ENCODE results near the gene CPN2.

The CPN2 gene

DNA sequence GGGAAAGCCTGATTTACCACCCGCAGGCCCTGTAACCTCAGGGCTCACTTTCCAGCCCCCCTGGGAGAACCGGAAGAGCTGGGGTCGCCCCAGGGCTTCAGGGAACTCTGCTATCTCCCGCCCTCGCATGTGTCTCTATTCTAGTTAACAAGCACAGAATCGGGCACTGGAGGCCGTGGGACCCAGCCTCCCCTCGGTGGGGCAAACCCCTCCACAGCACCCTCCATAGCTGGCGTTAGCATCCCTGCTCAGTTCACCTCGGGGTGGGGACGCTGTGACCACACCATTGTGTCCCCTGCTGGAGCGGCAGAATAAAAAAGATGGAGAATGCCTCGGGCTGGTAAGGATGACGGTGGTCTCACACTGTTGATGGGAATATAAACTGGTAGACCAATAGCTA lies 21.9 kb upstream of the CPN2 start:
- H3K4me3 ChIP-seq (ENCODE audit: low read length) = no peak overlapping the region
- no peak for TF ChIP-seq ZNF274 (IDR thresholded peaks at IDR 0.05; ENCODE audit: low read depth, low read length)

DNA sequence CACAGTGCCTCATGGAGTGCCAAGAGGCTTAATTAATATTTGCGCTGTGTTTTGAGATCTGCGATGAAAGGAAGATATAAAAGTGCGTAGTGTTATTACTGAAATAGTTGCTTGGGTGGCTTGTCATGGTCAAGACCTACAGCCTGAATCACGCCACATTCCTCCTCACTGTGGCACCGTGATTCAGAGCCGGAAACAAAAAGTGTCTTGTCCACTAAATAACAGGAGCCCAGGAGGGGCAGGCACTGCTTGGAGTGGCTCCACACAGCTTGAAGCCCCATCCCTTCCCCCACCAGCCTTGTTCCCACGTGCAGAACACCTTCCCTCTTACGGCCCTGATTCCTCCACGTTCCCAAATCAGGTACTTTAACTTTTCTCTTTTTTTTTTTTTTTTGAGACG lies 19.6 kb upstream of the CPN2 start:
- TF ChIP-seq ZNF274 (IDR thresholded peaks at IDR 0.05; ENCODE audit: low read depth, low read length) = no peak
- no peak overlapping the region for H3K4me3 ChIP-seq (ENCODE audit: low read length)

DNA sequence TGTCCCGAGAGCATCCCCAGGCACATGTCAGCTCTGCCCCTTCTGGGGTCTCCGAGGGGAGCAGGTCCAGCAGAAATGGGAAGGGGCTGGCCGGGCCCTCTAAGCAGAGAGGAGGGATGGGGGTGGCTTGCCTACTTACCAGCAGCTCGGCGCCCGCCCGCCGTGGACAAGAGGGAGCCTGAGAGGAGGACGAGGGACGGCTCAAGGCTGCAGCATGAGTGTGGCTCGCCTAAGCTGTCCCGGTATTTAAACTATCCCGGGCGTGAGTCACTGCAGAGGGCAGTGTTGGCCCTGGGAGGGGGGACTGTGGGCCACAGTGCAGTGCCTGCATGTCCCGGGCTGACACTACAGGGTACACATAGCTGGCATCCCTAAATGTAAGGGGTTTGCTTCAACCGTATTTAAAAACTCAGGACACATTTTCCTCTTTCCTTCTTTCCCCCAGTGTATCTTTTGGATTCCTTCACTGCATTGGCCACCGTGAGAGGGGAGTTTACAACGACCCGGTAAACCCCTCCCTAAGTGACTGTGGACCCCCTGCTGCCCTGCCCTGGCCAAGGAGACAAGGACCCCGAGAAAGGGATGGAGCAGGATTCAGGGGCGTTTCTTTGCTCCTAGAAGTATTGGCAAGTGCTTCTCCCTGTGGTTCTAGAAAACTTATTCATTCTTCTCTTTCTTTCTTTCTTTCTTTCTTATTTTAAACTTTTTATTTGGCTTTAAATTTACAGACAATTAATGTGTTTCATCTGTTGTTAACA lies 18.6 kb upstream of the CPN2 start, which contains the start of gene LRRC15:
TSS of gene LRRC15 (minus strand) at position 222 of the 758 bp plus-strand sequence. CDS start 8,700 bp downstream, outside the sequence.
- H3K4me3 ChIP-seq (ENCODE audit: low read length) = no peak within 1 kb of the TSS
- no peak for TF ChIP-seq ZNF274 (IDR thresholded peaks at IDR 0.05; ENCODE audit: low read depth, low read length)

DNA sequence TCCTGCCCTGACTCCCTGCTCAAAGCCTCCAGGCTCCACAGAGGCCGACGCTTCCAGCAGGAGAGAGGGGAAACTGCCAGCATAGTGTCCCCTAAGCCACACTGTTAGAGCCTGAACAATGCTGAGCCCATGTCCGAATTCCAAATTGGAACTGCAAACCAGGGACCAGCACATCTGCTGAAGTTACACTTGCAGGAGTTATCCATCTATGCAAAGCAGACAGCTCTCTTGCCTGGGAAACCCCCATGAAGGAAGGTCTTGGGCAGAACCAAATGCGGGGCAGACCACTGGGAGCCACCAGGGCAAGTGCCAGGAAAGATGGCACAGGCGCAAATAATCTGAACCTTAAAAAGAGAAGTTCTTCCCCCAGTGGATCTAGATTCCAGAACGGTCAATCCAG lies 17.8 kb upstream of the CPN2 start:
- H3K4me3 ChIP-seq (ENCODE audit: low read length) = no peak overlapping the region
- no peak for TF ChIP-seq ZNF274 (IDR thresholded peaks at IDR 0.05; ENCODE audit: low read depth, low read length)

DNA sequence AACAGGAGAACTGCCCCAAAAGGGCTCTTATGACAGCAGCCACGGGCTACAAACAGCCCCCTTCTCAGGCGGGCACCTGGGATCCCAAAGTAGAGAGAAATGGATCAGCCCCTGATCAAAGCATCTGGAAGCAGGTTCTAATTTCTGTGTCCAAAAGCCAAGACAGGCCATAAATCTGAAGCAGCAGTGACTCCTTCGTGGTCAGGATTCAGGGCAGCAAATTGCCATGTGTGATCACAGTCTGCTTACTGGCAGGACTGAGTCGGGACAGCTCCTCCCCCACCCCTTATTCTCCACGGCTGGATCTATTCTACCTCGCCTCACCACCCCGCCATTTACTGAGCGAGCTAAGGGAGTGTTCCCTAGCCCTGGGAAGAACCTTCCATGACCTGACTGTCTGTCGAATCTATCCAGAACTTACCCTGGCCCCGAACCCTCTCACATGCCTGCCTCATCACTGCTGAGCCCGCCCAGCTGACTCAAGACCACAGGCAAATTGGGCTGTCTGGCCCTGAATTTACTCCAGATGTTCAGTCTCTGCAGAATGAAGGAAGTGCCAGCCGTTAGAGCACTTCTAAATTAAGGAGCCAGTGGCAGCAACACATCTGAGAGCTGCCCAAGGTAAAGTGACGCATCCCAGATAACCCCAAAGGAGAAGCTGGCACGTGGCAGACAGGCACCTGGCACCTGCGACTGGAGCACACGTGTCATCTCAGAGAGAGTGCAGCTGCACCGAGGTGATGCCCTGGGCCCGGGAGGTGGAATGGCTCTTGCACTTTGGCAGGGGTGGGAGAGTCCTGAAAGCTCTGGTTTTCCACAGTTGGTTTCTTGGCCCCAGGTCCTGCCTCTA lies 17.1 kb upstream of the CPN2 start:
- H3K4me3 ChIP-seq (ENCODE audit: low read length) = no peak overlapping the region
- TF ChIP-seq ZNF274 (IDR thresholded peaks at IDR 0.05; ENCODE audit: low read depth, low read length) = no peak

DNA sequence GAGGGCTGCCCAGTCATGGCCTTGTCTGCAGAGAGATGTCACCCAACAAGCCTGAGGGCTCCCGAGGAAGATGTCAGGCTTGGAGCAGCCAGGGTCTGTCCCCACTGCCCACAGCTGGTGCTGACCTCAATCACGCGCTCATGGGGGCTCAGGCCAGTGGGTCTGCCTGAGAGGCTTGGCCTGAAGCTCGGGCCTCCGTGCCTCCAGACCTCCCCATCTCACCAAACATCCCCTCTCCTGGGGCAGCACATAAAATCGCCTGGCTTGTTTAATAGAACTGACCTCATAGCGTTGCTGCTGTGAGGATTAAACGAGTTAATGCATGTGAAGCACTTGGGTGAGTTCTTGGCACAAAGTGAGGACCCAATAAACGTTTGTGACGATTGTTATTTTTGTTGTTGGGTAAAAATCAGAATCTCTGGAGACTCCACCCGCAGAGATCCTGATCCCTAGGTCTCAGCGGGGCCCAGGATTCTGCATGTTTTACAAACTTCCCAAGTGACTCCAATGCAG lies 14.9 kb upstream of the CPN2 start:
- H3K4me3 ChIP-seq (ENCODE audit: low read length) = no peak overlapping the region
- TF ChIP-seq ZNF274 (IDR thresholded peaks at IDR 0.05; ENCODE audit: low read depth, low read length) = no peak

DNA sequence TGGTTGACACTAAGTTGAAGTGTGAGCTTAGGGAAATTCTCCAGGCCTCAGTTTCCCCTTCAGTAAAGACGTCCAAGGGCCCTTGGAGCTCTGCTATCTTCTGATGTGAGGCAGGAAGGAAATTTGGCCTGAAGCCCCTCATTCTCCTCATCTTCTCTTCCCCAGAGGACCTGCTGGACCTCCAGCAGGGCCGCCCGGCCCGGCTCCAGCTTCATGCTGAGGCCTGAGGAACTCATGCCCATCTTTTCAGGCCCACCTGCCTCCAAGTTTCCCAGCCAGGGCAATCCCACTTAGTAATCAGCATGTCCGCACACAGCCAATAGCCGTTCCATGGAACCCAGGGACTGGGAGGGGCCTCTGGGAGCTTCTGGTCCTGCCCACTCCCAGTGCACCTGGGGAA lies 14.4 kb upstream of the CPN2 start:
- H3K4me3 ChIP-seq (ENCODE audit: low read length) = no peak overlapping the region
- TF ChIP-seq ZNF274 (IDR thresholded peaks at IDR 0.05; ENCODE audit: low read depth, low read length) = no peak

DNA sequence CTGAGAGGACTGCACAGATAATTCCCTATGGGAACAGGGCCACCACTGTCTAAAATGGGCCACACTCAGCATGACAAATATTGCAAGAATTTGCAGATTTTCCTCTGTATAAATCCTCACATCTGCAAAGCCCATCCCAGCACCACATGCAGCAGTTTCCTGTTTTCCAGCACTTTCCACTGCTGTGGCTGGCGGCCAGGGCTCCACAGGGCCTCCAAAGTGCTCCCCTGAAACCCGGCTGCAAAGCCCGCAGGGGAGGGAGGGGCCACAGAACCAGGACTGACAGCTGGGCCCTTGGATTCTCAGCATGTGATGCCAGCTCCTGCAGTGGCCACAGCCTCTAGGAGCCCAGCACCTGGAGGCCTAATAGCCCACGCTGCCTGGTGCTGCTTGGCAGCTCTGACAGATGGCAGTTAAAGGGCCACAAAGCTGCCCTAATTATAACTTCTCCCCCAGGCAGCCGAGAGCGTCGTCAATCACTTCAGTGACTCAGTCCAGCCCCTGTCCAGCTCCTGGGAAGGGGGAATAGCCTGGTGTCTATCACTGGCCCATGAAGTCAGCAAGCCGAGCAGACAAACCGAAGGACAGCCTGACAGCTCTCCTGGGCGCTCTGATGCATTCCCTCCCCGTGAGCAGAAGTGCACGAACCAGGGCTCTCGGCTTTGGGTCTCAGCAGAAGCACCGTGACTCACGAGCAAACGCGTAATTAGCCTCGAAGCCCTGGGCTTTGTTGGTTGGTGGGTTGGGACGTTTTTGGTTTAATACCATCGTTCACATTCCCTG lies 13.7 kb upstream of the CPN2 start:
- no peak for TF ChIP-seq ZNF274 (IDR thresholded peaks at IDR 0.05; ENCODE audit: low read depth, low read length)
- no peak overlapping the region for H3K4me3 ChIP-seq (ENCODE audit: low read length)

DNA sequence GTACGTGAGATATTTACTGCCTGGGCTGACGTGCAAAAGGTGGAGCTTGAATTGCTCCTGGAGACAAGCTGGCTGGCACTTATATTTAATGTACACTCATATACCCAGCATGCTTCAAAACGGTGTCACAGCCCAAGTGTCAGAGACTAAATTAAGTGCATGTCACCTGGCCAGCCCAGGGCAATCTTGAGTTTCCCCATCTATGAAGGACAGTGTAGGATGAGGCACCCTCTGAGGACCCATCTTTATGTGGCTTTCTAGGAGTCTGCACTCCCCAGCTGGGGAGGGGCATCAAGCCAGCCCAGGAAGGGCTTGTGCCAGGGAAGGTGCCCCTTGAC lies 13.2 kb upstream of the CPN2 start:
- H3K4me3 ChIP-seq (ENCODE audit: low read length) = no peak overlapping the region
- no peak for TF ChIP-seq ZNF274 (IDR thresholded peaks at IDR 0.05; ENCODE audit: low read depth, low read length)

DNA sequence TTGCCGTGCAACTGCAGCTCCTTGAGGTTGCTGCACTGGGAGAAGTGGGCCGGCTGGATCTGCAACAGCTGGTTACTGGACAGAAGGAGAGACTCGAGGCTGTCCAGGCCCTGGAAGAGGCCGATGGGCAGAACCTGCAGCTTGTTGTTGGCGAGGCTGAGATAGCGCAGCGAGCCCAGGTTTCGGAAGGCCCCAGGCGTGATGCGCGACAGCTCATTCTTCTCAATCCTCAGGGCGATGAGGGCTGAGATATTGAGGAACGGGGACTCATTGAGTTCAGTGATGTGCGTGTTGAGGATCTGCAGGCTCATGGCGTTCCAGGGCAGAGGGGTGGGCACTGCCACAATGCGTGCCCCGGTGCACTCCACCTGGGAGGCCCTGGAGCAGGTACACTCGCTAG lies 9.4 kb upstream of the CPN2 start:
- no peak overlapping the region for H3K4me3 ChIP-seq (ENCODE audit: low read length)
- no peak for TF ChIP-seq ZNF274 (IDR thresholded peaks at IDR 0.05; ENCODE audit: low read depth, low read length)

DNA sequence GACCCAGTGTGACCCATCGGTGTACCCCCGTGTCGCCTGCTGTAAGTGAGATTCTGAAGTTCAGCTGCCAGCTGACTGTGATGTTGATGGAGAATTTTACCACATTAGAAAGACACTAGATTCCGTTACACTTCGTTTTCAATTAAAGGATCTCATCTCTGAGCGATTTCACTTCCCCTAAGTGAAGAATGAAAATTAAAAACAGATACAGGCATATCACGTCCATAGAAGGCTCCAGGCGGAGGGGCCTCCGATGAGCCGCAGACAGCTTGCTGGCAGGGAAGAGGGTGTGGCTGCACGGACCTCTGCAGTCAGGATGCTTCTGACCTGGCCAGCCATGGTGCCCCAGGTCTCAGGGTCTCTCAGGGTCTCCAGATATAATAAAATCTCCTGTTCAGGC lies 6.6 kb upstream of the CPN2 start:
- no peak for TF ChIP-seq ZNF274 (IDR thresholded peaks at IDR 0.05; ENCODE audit: low read depth, low read length)
- H3K4me3 ChIP-seq (ENCODE audit: low read length) = no peak overlapping the region

DNA sequence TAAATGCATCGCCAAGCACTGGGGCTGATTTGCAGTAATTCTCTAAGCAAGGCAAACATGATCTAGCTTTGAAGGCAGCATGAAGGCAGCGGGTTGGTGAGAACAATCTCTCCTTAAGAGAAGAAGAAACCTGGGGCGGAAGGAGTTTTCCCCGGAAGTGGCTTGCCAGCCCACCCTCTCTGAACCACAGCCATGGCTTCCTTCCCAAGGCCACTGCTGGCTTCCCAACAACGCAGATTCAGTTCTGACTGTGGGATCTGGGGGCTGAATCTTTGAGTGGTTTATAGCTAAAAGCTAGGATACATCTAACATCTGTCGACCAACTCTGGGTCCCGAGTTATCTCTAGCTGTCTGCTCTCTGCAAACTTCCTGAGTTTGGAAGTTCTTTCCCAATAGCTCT lies 4.3 kb upstream of the CPN2 start:
- no peak for TF ChIP-seq ZNF274 (IDR thresholded peaks at IDR 0.05; ENCODE audit: low read depth, low read length)
- no peak overlapping the region for H3K4me3 ChIP-seq (ENCODE audit: low read length)

DNA sequence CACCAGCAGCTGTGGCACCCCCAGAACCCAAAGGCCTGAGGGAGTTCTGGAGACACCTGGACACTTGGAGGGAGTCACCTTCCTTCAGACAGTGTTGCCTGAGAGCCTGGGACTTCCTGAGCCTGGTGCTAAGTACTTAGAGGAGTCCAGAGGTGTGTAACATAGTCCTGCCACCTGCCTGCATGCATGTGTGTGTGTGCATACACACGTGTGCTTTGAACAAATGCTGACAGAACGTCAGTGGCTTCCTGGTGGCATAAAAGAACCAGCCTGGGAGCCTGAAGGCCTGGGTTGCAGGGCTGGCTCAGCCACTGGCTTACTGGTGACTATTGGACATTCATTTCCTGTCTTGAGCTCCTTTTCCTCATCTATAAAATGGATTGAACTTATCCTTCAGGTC lies 3.2 kb upstream of the CPN2 start:
- no peak overlapping the region for H3K4me3 ChIP-seq (ENCODE audit: low read length)
- TF ChIP-seq ZNF274 (IDR thresholded peaks at IDR 0.05; ENCODE audit: low read depth, low read length) = no peak

DNA sequence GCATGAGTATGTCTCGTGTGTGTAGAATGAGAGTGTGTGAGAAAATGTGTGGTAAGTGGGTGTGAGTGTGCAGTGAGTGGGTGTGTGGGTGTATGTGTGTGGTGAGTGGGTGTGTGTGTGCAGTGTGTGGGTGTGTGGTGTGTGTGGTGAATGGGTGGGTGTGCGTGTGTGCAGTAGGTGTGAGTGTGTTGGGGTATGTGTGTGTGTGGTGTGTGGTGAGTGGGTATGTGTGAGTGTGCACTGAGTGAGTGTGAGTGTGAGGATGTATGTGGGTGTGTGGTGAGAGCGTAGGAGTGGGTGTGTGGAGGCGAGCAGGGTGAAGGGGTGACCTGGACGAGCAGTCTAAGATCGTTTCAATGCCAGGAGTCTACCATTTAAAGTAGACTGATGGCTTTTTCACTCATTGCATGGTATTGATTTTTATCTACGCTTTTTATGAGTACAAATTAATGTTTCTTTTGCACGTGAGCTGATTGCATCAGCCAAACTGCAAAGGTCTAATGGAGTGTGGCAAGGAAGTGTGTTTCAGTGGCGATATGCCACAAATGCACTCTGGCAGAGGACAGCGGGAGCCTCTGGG lies 1.6 kb upstream of the CPN2 start:
- TF ChIP-seq ZNF274 (IDR thresholded peaks at IDR 0.05; ENCODE audit: low read depth, low read length) = no peak
- no peak overlapping the region for H3K4me3 ChIP-seq (ENCODE audit: low read length)
